Cardiac fibroblast (primary cell): Measurements from ENCODE around the gene PACRG.

Source experiments
- DNase-seq, 2 donors: peaks; one replicate each; pipeline versions ENCODE4 v3.0.0 to v3.0.0-alpha.2; 2010; ENCODE audit warnings: low read depth in 2 of 2
- H3K4me3 ChIP-seq, 2 donors: replicated peaks in 1 of 2; 1 replicate in 1 of 2; 2 replicates in 1 of 2; pipeline ENCODE4 v1.5.1; 2011; ENCODE audit warnings: low read depth in 2 of 2, low read length in 2 of 2, mild to moderate bottlenecking in 2 of 2, moderate library complexity in 1 of 2
- CTCF ChIP-seq: IDR thresholded peaks from one replicate; pipeline ENCODE4 v1.5.1; 2011; ENCODE audit warnings: low read depth, mild to moderate bottlenecking, low read length, inconsistent platforms

The PACRG gene

GRCh38 chr6:163288066-163288465 is 560.3 kb downstream of the PACRG start:
- DNase-seq: no peak
- H3K4me3 ChIP-seq: no peak overlapping the region
- no peak for TF ChIP-seq CTCF

- no peak overlapping the region for H3K4me3 ChIP-seq
- no peak for TF ChIP-seq CTCF
- no peak for DNase-seq
Measured at GRCh38 chr6:163288915-163289314, 561.1 kb downstream of the PACRG start.

GRCh38 chr6:163289447-163289846 is 561.7 kb downstream of the PACRG start:
- no peak for DNase-seq

GRCh38 chr6:163290545-163291274 is 562.9 kb downstream of the PACRG start:
- TF ChIP-seq CTCF: no peak
- DNase-seq: no peak
- H3K4me3 ChIP-seq: no peak overlapping the region

More at GRCh38 chr6:163289447-163289846, 561.7 kb downstream of the PACRG start:
- no peak for TF ChIP-seq CTCF
- no peak overlapping the region for H3K4me3 ChIP-seq

- no peak overlapping the region for H3K4me3 ChIP-seq
- no peak for TF ChIP-seq CTCF
- DNase-seq: no peak
Measured at GRCh38 chr6:163291622-163292021, 563.8 kb downstream of the PACRG start.

- H3K4me3 ChIP-seq: no peak overlapping the region
- no peak for TF ChIP-seq CTCF
- no peak for DNase-seq
Measured at GRCh38 chr6:163293286-163293685, 565.5 kb downstream of the PACRG start.

- TF ChIP-seq CTCF: no peak
- H3K4me3 ChIP-seq: no peak overlapping the region
- DNase-seq: no peak
Measured at GRCh38 chr6:163294734-163295133, 567.0 kb downstream of the PACRG start.
